GM19239 (cell line): ENCODE data around the gene SLC25A29.
A peak's percentile ranks its signal among the peaks of the same experiment; 100 is the strongest.
"Not testable (repeated sequence)": the region's sequence is repeated elsewhere in the genome, so short reads cannot be mapped to it uniquely, and the experiment has no call there.

ENCODE experiments used
- DNase-seq: peaks from one replicate; pipeline ENCODE4 v3.0.0; 2011; ENCODE audit warnings: low spot score; ENCODE audit not compliant: insufficient read length
- FAIRE-seq: peaks from 2 replicates; lab custom pipeline; 2011; peaks lifted over from hg19 to GRCh38; lab: Jason Lieb, UNC

The SLC25A29 gene

DNA sequence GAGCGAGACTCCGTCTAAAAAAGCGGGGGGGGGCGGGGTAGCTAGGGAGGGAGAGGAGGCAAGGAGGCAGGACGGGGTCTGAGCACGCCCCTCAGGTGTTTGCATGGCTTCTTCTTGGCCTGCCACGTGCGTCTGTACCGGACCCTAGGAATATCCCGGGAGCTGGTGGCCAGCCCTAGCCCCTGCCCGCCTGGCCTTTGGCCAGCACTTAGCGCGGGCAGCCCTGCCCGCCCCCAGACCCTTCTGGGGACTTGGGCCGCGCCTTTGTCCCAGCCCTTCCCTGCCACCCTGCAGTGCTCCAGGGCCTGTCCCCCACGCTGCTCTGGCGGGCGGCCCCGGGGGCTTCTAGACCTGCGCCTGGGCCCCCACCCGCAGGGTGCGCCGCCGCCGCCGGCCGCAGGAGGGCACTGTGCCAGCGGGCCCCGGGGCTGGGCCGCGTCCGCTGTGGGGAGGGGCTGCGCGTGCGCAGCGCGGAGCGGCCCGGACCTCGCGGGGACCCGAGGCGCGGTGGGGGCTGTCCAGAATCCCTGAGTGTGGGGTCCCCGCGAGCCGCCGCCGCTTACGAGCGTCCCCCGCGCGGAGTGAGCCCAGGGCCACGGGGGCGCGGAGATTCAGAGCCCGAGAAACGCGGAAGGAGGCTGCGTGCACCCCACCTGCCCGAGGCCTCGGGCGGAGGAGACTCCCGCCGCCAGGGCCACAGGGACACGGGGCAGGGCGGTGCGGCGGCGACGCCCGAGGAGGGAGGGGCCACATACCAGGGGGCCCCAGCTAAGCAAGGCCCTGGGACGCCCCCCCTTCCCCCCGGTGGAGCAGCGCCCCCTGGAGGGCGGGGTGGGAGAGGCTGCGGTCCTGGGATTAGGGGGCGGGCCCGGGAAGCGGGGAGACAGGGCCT lies 21.0 kb downstream of the SLC25A29 start:
- DNase-seq (peak; percentile 95), FAIRE-seq (no peak)

- no peak for DNase-seq
- FAIRE-seq, result no peak
Measured at GRCh38 chr14:100283984-100284881, 22.0 kb downstream of the SLC25A29 start.

DNA sequence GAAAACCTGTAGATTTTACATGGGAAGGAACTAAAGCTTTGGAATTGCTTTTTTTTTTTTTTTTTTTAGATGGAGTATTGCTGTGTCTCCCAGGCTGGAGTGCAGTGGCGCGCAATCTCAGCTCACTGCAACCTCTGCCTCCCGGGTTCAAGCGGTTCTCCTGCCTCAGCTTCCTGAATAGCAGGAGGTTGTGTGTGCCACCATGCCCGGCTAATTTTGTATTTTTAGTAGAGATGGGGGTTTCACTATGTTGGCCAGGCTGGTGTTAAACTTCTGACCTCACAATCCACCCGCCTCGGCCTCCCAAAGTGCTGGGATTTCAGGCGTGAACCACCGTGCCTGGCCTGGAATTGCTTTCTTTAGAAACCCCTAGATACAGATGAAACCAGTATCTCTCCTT lies 22.8 kb downstream of the SLC25A29 start:
- FAIRE-seq, result not testable (repeated sequence)

DNA sequence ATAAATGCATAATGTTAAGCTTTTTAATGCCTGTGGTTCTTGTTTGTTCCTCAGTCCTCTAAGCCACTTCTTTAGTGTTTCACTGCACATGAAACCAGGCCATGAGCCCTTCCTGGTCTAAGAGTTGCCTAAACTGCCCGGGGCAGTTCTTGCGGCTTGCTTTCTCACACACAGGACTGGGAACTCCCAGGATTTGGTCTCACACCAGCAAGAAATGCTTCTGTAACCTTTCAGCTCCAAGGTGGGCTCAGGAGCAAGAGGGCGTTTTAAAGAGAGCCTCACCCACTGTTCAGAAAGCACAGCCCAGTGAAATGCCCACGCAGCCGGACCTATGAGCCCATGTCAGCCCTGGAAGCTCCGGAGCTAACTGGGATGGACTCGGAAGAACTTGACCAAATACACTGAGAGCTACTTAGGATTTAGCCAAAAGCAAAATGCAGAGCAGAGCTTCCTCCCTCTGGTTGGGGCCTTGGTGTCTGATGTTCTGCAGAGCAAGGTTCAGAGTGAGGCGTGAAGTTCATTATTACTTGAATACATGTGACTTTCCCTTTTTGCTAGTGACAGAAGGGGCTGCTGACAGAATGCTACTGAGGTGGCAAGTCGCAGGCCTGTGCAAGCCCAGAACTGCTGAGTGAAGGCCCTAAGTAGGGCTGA lies 23.4 kb downstream of the SLC25A29 start:
- DNase-seq (no peak), FAIRE-seq (no peak)

More for the DNA sequence above, 22.8 kb downstream of the SLC25A29 start:
- DNase-seq, result not testable (repeated sequence)

- no peak for FAIRE-seq
- no peak for DNase-seq
Measured at GRCh38 chr14:100282083-100282350, 24.2 kb downstream of the SLC25A29 start.

GRCh38 chr14:100281286-100282082 lies 24.8 kb downstream of the SLC25A29 start:
- no peak for DNase-seq
- no peak for FAIRE-seq

GRCh38 chr14:100279563-100279962 lies 26.7 kb downstream of the SLC25A29 start:
- FAIRE-seq (no peak), DNase-seq (no peak)

- FAIRE-seq (no peak), DNase-seq (no peak)
Measured at GRCh38 chr14:100279133-100279532, 27.1 kb downstream of the SLC25A29 start.

- DNase-seq, result no peak
- FAIRE-seq, result no peak
Measured at GRCh38 chr14:100278702-100279101, 27.5 kb downstream of the SLC25A29 start.

DNA sequence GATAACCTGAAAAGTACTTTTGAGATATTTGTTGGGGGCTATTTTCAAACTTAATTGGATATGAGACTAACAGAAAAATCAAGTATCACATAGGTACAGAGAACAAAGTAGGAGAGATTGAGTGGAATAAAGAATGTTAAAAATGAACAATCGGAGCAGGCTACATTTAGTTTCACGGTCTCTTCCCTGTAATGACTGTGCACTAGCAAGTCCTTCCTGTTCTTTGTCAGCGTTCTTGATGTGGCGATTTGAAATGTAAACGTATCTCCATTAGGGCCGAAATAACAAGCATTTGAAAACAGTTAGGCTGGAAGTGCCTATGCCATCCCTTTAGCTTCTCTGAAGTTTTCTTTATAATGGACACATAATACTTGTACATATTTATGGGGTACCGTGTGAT lies 31.0 kb downstream of the SLC25A29 start:
- DNase-seq (no peak), FAIRE-seq (no peak)

DNA sequence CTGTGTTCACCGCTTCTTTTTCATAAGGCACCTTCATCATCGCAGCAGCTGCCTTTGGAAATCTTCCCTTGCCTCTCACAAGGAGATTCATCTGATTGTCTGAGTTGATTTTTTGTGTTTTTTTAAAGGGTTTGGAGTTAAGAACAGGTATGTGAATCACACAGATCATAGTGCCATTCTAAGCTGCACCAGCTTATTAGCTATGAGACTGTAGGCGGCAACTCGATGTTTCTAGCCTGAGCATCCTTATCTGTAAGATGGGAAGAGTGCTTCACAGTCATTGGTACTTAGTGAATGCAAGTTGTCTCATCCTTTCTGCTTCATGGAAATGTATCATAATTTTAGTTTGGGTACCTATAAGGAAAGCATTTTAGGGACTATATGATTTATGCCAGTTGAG lies 32.0 kb downstream of the SLC25A29 start:
- DNase-seq (no peak), FAIRE-seq (no peak)

DNA sequence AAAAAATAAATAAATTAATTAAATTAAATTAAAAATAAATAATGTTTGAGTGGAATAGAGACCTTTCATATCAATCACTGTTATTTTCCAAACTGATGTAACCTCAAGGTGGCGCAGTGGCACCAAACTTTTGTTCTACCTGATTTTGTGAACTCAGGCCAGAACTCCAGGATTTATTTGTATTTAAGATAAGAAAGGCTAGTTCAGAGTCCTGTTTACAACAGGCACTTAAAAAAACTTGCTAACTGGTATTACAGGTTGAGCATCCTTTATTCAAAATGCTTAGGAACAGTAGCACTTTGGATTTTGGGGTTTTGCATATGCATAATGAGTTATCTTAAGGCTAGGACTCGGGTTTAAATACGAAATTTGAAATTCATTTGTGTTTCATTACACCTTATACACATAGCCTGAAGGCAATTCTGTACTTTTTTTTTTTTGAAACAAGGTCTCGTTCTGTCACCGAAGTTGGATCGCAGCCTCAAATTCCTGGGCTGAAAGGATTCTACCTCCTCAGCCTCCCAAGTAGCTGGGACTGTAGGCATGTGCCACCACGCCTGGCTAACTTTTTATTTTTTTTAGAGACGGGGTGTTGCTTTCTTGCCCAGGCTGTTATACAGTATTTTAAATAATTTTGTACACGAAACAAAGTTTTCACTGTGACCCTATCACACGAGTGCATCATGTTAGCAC lies 34.9 kb downstream of the SLC25A29 start:
- no peak for DNase-seq
- no peak for FAIRE-seq

DNA sequence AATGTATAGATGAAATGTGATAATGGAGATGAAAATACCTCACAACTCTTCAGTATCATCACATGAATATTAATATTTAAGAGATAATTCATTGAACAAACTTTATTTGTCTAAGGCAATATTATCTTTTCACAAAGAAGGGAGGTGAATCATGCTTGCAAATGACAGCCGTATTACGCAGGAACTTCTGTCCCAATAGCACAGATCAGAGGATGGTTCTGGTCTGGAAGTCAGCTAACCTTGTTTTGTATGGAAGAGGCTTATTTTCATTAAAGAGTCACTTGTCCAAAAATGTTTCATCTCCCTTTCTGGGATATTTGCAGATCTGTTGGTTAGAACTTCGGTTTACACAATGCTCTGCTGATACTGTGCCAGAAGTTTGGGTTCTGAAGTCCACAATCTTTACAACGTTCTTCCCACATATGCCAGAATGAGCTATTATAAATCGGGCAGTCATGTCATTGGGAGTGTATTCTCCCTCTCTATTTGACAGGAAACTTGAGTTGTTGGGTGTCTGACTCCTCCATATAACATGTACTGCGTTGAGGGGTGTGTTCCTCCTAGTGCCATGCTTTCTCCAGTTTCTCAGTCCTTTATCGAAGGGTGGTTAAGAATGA lies 37.5 kb downstream of the SLC25A29 start:
- DNase-seq, result no peak
- FAIRE-seq, result no peak

GRCh38 chr14:100267990-100268389 lies 38.3 kb downstream of the SLC25A29 start:
- no peak for FAIRE-seq
- no peak for DNase-seq

DNA sequence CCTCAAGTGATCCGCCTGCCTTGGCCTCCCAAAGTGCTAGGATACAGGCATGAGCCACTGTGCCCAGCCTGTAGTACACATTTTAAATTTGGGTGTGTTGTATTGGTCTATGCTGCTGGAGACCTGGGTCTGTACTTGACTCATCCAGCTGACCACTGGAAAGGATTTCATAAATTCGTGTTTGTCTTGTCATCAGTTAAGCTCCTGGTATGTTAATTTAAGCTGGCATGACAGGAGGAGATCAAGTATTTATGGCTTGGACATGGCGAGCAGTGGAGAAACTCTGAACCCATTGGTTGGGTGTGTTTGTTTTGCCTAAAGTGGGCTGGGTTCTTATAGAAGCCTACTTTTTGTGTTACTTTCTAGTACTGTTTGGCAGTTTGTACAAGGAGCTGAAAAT lies 43.1 kb downstream of the SLC25A29 start:
- DNase-seq (no peak), FAIRE-seq (no peak)

- FAIRE-seq (no peak), DNase-seq (no peak)
Measured at GRCh38 chr14:100262545-100262944, 43.7 kb downstream of the SLC25A29 start.

- FAIRE-seq (no peak), DNase-seq (no peak)
Measured at GRCh38 chr14:100261621-100262020, 44.6 kb downstream of the SLC25A29 start.

DNA sequence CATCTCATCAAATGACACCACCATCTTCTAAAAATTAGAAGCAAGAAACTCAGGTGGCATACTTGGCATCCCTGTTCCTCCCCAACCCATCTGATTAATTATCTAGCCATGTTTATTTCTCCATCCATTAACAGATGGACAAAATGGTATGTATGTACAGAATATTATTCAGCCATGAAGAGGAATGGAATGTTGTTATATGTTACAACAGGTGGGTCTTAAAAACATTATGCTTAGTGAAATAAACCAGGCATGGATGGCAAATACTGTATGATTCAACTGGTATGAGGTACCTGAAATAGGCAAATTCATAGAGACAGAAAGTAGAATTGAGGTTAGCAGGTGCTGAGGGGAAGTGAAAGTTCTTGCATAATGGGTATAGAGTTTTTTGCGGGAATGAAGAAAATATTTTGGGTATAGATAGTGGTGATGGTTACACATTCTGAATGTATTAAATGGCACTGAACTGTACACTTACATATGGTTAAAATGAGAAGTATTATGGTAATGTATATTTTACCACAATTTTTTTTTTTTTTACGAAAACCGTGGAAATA lies 49.8 kb downstream of the SLC25A29 start:
- FAIRE-seq, result peak; percentile 86

DNA sequence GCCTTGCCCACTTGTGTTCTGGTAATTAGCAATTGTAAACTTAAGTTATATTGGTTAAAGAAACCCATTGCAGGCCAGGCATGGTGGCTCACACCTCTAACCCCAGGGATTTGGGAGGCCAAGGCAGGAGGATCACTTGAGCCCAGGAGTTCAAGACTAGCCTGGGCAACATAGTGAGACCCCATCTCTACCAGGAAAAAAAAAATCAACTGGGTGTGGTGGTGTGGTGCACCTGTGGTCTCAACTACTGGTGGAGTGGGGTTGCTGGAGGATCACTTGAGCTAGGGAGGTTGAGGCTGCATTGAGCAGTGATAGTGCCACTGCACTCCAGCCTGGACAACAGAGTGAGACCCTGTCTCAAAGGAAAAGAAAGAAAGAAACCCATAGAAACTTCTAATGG lies 53.6 kb downstream of the SLC25A29 start:
- no peak for DNase-seq
- FAIRE-seq, result no peak

More for the DNA sequence above, 49.8 kb downstream of the SLC25A29 start:
- no peak for DNase-seq
